GM18909 (cell line): ENCODE data around the gene ANTXR1.
A peak's percentile ranks its signal among the peaks of the same experiment; 100 is the strongest.

Experiments used
- ATAC-seq: cut with Tn5 transposase; IDR thresholded peaks from one replicate; pipeline ENCODE4 v1.9.1; 2021; ENCODE audit warnings: mild to moderate bottlenecking; ENCODE audit not compliant: unreplicated experiment, poor library complexity

The ANTXR1 gene

GRCh38 chr2:69031466-69031865 is 18.5 kb downstream of the ANTXR1 start:
- no peak for ATAC-seq

GRCh38 chr2:69032336-69032735 is 19.4 kb downstream of the ANTXR1 start:
- ATAC-seq, result no peak

- ATAC-seq, result no peak
Observed at GRCh38 chr2:69033461-69034095, 20.6 kb downstream of the ANTXR1 start.

GRCh38 chr2:69034122-69034521 is 21.1 kb downstream of the ANTXR1 start:
- no peak for ATAC-seq

GRCh38 chr2:69034845-69035244 is 21.9 kb downstream of the ANTXR1 start:
- no peak for ATAC-seq

GRCh38 chr2:69036926-69037325 is 23.9 kb downstream of the ANTXR1 start:
- ATAC-seq, result no peak

GRCh38 chr2:69041214-69041613 is 28.2 kb downstream of the ANTXR1 start:
- no peak for ATAC-seq

- no peak for ATAC-seq
Observed at GRCh38 chr2:69043736-69044400, 30.9 kb downstream of the ANTXR1 start.

GRCh38 chr2:69046221-69046662 is 33.3 kb downstream of the ANTXR1 start:
- ATAC-seq, result no peak

- ATAC-seq, result no peak
Observed at GRCh38 chr2:69047625-69048145, 34.7 kb downstream of the ANTXR1 start.

- ATAC-seq, result no peak
Observed at GRCh38 chr2:69050802-69051201, 37.8 kb downstream of the ANTXR1 start.

GRCh38 chr2:69053416-69053965 is 40.5 kb downstream of the ANTXR1 start:
- no peak for ATAC-seq

GRCh38 chr2:69054431-69054830 is 41.5 kb downstream of the ANTXR1 start:
- ATAC-seq, result peak; percentile 75

GRCh38 chr2:69055688-69056470 is 42.9 kb downstream of the ANTXR1 start:
- ATAC-seq, result no peak

- no peak for ATAC-seq
Observed at GRCh38 chr2:69057660-69058059, 44.7 kb downstream of the ANTXR1 start.

GRCh38 chr2:69059731-69060290 is 46.8 kb downstream of the ANTXR1 start:
- ATAC-seq, result no peak

GRCh38 chr2:69060938-69061501 is 48.0 kb downstream of the ANTXR1 start:
- ATAC-seq, result no peak

GRCh38 chr2:69061525-69061924 is 48.5 kb downstream of the ANTXR1 start:
- ATAC-seq, result no peak

GRCh38 chr2:69062307-69062962 is 49.5 kb downstream of the ANTXR1 start:
- ATAC-seq, result no peak
